Hepatocyte (in vitro differentiated cells): Measurements from ENCODE around the gene CNKSR1. TPM values are rescaled to one million over a fixed set of nuclear protein-coding genes. Genes with fewer than 3 reads are reported as not detected.

Experiments
- DNase-seq: peaks from one replicate; pipeline ENCODE4 v3.0.0-alpha.2; 2016; ENCODE audit warnings: low spot score
- H2AFZ ChIP-seq: fragments of 200-600 bp; sonication (generic); 2 replicates; pipeline ENCODE4 v1.6.0; 2016; ENCODE audit warnings: antibody characterized with exemption, mild to moderate bottlenecking
- H3K27ac ChIP-seq: fragments of 200-600 bp; sonication (generic); 2 replicates; pipeline ENCODE4 v1.5.1; 2016; ENCODE audit warnings: mild to moderate bottlenecking
- H3K27me3 ChIP-seq: fragments of 200-600 bp; sonication (generic); 2 replicates; pipeline ENCODE4 v1.6.1; 2016
- H3K36me3 ChIP-seq: fragments of 200-600 bp; sonication (generic); replicated peaks from 2 replicates; pipeline ENCODE4 v1.5.1; 2016; ENCODE audit warnings: low read depth; ENCODE audit not compliant: insufficient read depth
- H3K4me1 ChIP-seq: fragments of 200-600 bp; sonication (generic); 2 replicates; pipeline ENCODE4 v1.5.1; 2016; ENCODE audit warnings: mild to moderate bottlenecking, moderate library complexity; ENCODE audit not compliant: insufficient read depth
- H3K4me2 ChIP-seq: fragments of 200-600 bp; sonication (generic); 2 replicates; pipeline ENCODE4 v1.6.0; 2016
- H3K4me3 ChIP-seq: fragments of 200-600 bp; sonication (generic); 2 replicates; pipeline ENCODE4 v1.5.1; 2016; ENCODE audit warnings: mild to moderate bottlenecking
- H3K79me2 ChIP-seq: fragments of 200-600 bp; sonication (generic); 2 replicates; pipeline ENCODE4 v1.6.0; 2017; ENCODE audit warnings: mild to moderate bottlenecking
- H3K9me2 ChIP-seq: fragments of 200-600 bp; sonication (generic); replicated peaks from 2 replicates; pipeline ENCODE4 v1.6.0; 2017; ENCODE audit warnings: mild to moderate bottlenecking; ENCODE audit not compliant: insufficient read depth
- H3K9me3 ChIP-seq: fragments of 200-600 bp; sonication (generic); 2 replicates; pipeline ENCODE4 v1.5.1; 2016; ENCODE audit warnings: low read depth, mild to moderate bottlenecking
- H4K20me1 ChIP-seq: fragments of 200-600 bp; sonication (generic); 2 replicates; pipeline ENCODE4 v1.6.0; 2016; ENCODE audit warnings: mild to moderate bottlenecking; ENCODE audit not compliant: insufficient read depth, poor library complexity, severe bottlenecking
- EZH2 ChIP-seq: fragments of 200-600 bp; sonication (generic); IDR thresholded peaks from 2 replicates; pipeline ENCODE4 v1.6.1; 2016; ENCODE audit warnings: antibody characterized with exemption, mild to moderate bottlenecking, borderline replicate concordance
- EZH2phosphoT487 ChIP-seq: fragments of 200-600 bp; sonication (generic); IDR thresholded peaks from one replicate; pipeline ENCODE4 v1.6.1; 2018; ENCODE audit warnings: antibody characterized with exemption, mild to moderate bottlenecking, low read depth, moderate library complexity; ENCODE audit not compliant: unreplicated experiment, severe bottlenecking
- WGBS: methylation state at CpG from one replicate; pipeline ENCODE4 v1.1.6; 2016; ENCODE audit warnings: low lambda C conversion rate; ENCODE audit errors: missing lambda C conversion rate; 5-methylcytosine and 5-hydroxymethylcytosine counted together
- polyA plus RNA-seq: library from polyadenylated mRNA; unstranded; fragments of >200 nt; fragmentation: Nextera tagmentation; extraction: Ambion mirVana; gene quantifications from 2 replicates; pipeline ENCODE4 v1.2.1, GENCODE V29; 2016
- total RNA-seq: library from RNA; depleted of rRNA; stranded (reverse); fragments of >200 nt; gene quantifications from 2 replicates; pipeline ENCODE4 v1.2.3, GENCODE V29; 2014
- TF ChIP-seq, protein P1 (sequence below): fragments of 200-600 bp; sonication (generic); IDR thresholded peaks from 2 replicates; pipeline ENCODE4 v1.5.1; 2016; ENCODE audit warnings: antibody characterized with exemption, mild to moderate bottlenecking; ENCODE audit not compliant: poor library complexity

Gene CNKSR1
- total and polyA plus RNA-seq, 2 experiments from 2014 or later: 13.3 to 31.4 TPM

DNA sequence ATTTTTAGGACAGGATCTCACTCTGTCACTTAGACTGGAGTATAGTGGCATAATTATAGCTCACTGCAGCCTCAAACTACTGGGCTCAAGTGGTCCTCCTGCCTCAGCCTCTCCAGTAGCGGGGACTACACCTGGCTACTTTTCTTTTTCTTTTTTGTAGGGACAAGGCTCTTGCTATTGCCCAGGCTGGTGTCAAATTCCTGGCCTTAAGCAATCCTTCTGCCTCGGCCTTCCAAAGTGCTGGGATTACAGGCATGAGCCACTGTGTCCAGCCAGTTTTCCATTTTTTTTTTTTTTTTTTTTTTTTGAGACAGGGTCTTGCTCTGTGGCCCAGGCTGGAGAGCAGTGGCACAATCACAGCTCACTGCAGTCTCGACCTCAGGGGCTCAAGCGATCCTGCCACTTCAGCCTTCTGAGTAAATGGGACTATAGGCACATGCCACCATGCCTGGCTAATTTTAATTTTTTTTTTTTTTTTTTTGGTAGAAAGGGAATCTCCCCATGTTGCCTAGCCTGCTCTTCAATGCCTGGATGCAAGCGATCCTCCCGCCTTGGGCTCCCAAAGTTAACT lies 36.1 kb downstream of the CNKSR1 start:
- no peaks in the 10 kb centered on the region for H3K4me1 ChIP-seq
- H3K9me2 ChIP-seq: no peaks in the 10 kb centered on the region
- no peaks in the 10 kb centered on the region for H3K27me3 ChIP-seq
- H3K4me2 ChIP-seq: no peak overlapping the region
- no peaks in the 10 kb centered on the region for H3K79me2 ChIP-seq
- H3K9me3 ChIP-seq: no peaks in the 10 kb centered on the region
- no peak overlapping the region for H3K27ac ChIP-seq
- H3K36me3 ChIP-seq: no peaks in the 10 kb centered on the region
- 83% methylated on average over 6 of the region's 6 CpGs for WGBS
- no peak overlapping the region for H3K4me3 ChIP-seq
- H2AFZ ChIP-seq: no peak overlapping the region
- H4K20me1 ChIP-seq: no peaks in the 10 kb centered on the region
- TF ChIP-seq EZH2phosphoT487 (no peak), EZH2 (no peak)
- TF ChIP-seq, protein P1, sequence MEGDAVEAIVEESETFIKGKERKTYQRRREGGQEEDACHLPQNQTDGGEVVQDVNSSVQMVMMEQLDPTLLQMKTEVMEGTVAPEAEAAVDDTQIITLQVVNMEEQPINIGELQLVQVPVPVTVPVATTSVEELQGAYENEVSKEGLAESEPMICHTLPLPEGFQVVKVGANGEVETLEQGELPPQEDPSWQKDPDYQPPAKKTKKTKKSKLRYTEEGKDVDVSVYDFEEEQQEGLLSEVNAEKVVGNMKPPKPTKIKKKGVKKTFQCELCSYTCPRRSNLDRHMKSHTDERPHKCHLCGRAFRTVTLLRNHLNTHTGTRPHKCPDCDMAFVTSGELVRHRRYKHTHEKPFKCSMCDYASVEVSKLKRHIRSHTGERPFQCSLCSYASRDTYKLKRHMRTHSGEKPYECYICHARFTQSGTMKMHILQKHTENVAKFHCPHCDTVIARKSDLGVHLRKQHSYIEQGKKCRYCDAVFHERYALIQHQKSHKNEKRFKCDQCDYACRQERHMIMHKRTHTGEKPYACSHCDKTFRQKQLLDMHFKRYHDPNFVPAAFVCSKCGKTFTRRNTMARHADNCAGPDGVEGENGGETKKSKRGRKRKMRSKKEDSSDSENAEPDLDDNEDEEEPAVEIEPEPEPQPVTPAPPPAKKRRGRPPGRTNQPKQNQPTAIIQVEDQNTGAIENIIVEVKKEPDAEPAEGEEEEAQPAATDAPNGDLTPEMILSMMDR: no peak
- no peak for DNase-seq

DNA sequence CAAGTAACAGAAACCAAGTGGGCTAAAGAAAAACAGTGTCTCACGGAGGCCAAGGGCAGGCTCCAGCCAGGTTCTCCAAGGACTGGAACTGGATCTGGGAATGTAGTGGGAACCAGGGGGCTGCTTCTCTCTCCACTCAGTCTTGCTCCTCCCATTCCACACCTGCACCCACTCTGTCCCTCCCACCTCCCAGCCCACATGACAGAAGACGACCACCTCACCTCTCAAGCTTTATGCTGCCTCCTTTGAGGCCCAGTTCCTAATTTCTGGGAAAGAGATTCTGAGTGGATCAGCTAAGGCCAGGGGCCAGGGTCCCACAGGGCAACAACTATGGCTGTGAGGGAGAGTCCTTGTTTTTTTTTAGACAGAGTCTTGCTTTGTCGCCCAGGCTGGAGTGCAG lies 38.0 kb downstream of the CNKSR1 start:
- Histone ChIP-seq H3K4me2 (no peak overlapping the region), H3K9me2 (no peaks in the 10 kb centered on the region), H3K9me3 (no peaks in the 10 kb centered on the region), H3K4me3 (no peak overlapping the region), H3K36me3 (no peaks in the 10 kb centered on the region), H4K20me1 (no peaks in the 10 kb centered on the region), H3K4me1 (no peaks in the 10 kb centered on the region), H2AFZ (no peak overlapping the region), H3K79me2 (no peaks in the 10 kb centered on the region), H3K27ac (no peak overlapping the region), H3K27me3 (no peaks in the 10 kb centered on the region)
- WGBS: 52% methylated on average over 3 of the region's 3 CpGs
- no peak for TF ChIP-seq EZH2
- TF ChIP-seq, protein P1: no peak
- no peak for TF ChIP-seq EZH2phosphoT487
- DNase-seq: no peak

DNA sequence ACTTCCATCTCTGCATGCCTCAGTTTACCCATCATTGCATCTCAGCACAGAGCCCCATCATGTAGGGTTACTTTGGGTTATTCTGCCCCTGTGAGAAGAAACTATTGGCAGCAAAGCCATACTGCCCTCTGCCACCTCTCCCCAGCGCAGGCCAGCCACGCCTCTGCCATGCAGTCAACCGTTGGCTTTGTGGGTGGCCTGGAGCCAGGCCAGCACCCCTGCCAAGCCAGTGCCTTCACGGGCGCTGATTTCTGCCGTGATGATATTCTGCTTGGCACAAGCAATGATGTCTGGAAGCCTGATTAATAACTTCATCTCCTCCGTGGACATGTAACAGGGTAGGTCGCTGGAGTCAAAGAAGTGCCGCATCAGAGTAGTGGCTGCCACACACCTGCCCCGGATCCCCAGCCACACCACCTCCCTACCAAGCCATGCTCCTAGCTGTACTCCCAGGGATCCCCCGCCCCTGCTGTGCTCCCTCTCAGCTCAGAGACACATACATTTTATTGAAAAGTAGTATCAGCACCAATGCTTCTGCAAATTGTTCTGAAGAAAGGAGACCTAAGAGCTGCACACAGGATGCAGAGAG lies 41.7 kb downstream of the CNKSR1 start:
- no peak overlapping the region for H2AFZ ChIP-seq
- TF ChIP-seq EZH2 (no peak), EZH2phosphoT487 (no peak)
- TF ChIP-seq, protein P1: no peak
- no peaks in the 10 kb centered on the region for H3K4me1 ChIP-seq
- no peak overlapping the region for H3K4me3 ChIP-seq
- H3K9me3 ChIP-seq: no peaks in the 10 kb centered on the region
- no peaks in the 10 kb centered on the region for H3K9me2 ChIP-seq
- no peak overlapping the region for H3K27ac ChIP-seq
- no peak overlapping the region for H3K4me2 ChIP-seq
- no peaks in the 10 kb centered on the region for H4K20me1 ChIP-seq
- DNase-seq: no peak
- 96% methylated on average over 11 of the region's 11 CpGs for WGBS
- no peaks in the 10 kb centered on the region for H3K79me2 ChIP-seq
- H3K27me3 ChIP-seq: no peaks in the 10 kb centered on the region
- H3K36me3 ChIP-seq: no peaks in the 10 kb centered on the region
